ENCODE measurements around the gene OSBPL2.

OSBPL2 gene

GRCh38 chr20:62262064-62262463 lies 23.7 kb downstream of the OSBPL2 start:
- no peak for DNase-seq

- DNase-seq, result no peak
These were observed 25.1 kb downstream of the OSBPL2 start for GRCh38 chr20:62263396-62263795.

GRCh38 chr20:62265365-62265764 lies 27.0 kb downstream of the OSBPL2 start:
- no peak for DNase-seq

GRCh38 chr20:62266340-62266739 lies 28.0 kb downstream of the OSBPL2 start:
- no peak for DNase-seq

GRCh38 chr20:62266851-62267250 lies 28.5 kb downstream of the OSBPL2 start:
- no peak for DNase-seq

GRCh38 chr20:62267543-62267942 lies 29.2 kb downstream of the OSBPL2 start:
- DNase-seq, result no peak

GRCh38 chr20:62268228-62268900 lies 30.0 kb downstream of the OSBPL2 start:
- no peak for DNase-seq

- DNase-seq, result no peak
These were observed 31.1 kb downstream of the OSBPL2 start for GRCh38 chr20:62269378-62269777.

- no peak for DNase-seq
These were observed 31.6 kb downstream of the OSBPL2 start for GRCh38 chr20:62269871-62270270.

GRCh38 chr20:62272200-62272599 lies 33.9 kb downstream of the OSBPL2 start:
- DNase-seq, result no peak

GRCh38 chr20:62273416-62273815 lies 35.1 kb downstream of the OSBPL2 start:
- DNase-seq, result no peak

GRCh38 chr20:62274332-62274950 lies 36.1 kb downstream of the OSBPL2 start:
- DNase-seq, result no peak

- DNase-seq, result no peak
These were observed 36.9 kb downstream of the OSBPL2 start for GRCh38 chr20:62275219-62275618.

- no peak for DNase-seq
These were observed 38.1 kb downstream of the OSBPL2 start for GRCh38 chr20:62276439-62276838.

- DNase-seq, result no peak
These were observed 38.9 kb downstream of the OSBPL2 start for GRCh38 chr20:62277253-62277652.

- no peak for DNase-seq
These were observed 42.0 kb downstream of the OSBPL2 start for GRCh38 chr20:62280303-62280702.

- DNase-seq, result no peak
These were observed 43.0 kb downstream of the OSBPL2 start for GRCh38 chr20:62281161-62281933.

GRCh38 chr20:62282103-62282502 lies 43.8 kb downstream of the OSBPL2 start:
- no peak for DNase-seq

GRCh38 chr20:62282877-62283503 lies 44.7 kb downstream of the OSBPL2 start:
- no peak for DNase-seq

- DNase-seq, result no peak
These were observed 46.1 kb downstream of the OSBPL2 start for GRCh38 chr20:62284448-62284847.

GRCh38 chr20:62285151-62285550 lies 46.8 kb downstream of the OSBPL2 start:
- DNase-seq, result no peak

- no peak for DNase-seq
These were observed 47.4 kb downstream of the OSBPL2 start for GRCh38 chr20:62285722-62286121.

GRCh38 chr20:62286493-62287064 lies 48.3 kb downstream of the OSBPL2 start:
- no peak for DNase-seq
